ENCODE data around the gene TENT5C. TPM values are rescaled to one million over a fixed set of nuclear protein-coding genes. Genes with fewer than 3 reads are reported as not detected.

The TENT5C gene
- total RNA-seq, 2 donors from 2014 or later, result 17.0 to 20.1 TPM

DNA sequence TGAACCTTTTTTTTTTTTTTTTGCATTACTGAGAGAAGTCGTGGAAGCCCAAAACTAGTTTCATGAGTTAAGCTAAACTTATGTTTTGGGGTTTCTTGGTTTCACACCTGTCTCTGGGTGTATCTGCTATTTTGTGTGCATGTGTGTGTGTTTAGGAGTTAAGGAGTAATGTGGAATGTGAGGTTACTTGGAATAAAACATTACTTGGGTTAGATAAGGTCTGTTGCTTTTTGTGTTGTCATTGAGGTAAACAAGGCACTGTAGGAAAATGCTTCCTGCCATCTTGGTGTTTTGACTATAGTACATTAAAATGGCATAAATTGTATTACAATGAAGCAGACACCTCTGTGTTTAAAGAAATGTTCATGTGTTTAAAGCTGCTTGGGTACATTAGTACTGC, 2.9 kb downstream of the TENT5C start:
- H3K4me1 ChIP-seq, result peaks cover 0 to 70% of the 10 kb centered on the region in 2 donors
- no peaks in the 10 kb centered on the region for H3K9me3 ChIP-seq
- DNase-seq (ENCODE audit: low spot score), result no peak
- H3K36me3 ChIP-seq, result no peaks in the 10 kb centered on the region
- TF ChIP-seq, protein P1, sequence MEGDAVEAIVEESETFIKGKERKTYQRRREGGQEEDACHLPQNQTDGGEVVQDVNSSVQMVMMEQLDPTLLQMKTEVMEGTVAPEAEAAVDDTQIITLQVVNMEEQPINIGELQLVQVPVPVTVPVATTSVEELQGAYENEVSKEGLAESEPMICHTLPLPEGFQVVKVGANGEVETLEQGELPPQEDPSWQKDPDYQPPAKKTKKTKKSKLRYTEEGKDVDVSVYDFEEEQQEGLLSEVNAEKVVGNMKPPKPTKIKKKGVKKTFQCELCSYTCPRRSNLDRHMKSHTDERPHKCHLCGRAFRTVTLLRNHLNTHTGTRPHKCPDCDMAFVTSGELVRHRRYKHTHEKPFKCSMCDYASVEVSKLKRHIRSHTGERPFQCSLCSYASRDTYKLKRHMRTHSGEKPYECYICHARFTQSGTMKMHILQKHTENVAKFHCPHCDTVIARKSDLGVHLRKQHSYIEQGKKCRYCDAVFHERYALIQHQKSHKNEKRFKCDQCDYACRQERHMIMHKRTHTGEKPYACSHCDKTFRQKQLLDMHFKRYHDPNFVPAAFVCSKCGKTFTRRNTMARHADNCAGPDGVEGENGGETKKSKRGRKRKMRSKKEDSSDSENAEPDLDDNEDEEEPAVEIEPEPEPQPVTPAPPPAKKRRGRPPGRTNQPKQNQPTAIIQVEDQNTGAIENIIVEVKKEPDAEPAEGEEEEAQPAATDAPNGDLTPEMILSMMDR (IDR thresholded peaks at IDR 0.05), result no peak
- peak overlapping the region in 1 of 2 donors; percentile 5 for H3K4me3 ChIP-seq
- no peaks in the 10 kb centered on the region for H3K27me3 ChIP-seq
- peak overlapping the region; percentile 84 to 89 for H3K27ac ChIP-seq

GRCh38 chr1:117609471-117609911, 3.6 kb downstream of the TENT5C start:
- H3K27ac ChIP-seq, result peak overlapping the region; percentile 84 to 89
- DNase-seq (ENCODE audit: low spot score), result peak; percentile 72
- H3K27me3 ChIP-seq, result no peaks in the 10 kb centered on the region
- H3K4me3 ChIP-seq, result peak overlapping the region; percentile 5 to 18
- peaks cover 0 to 77% of the 10 kb centered on the region in 2 donors for H3K4me1 ChIP-seq
- TF ChIP-seq, protein P1 (IDR thresholded peaks at IDR 0.05), result no peak
- H3K9me3 ChIP-seq, result no peaks in the 10 kb centered on the region
- H3K36me3 ChIP-seq, result no peaks in the 10 kb centered on the region

GRCh38 chr1:117610036-117610435, 4.2 kb downstream of the TENT5C start:
- H3K27ac ChIP-seq, result peak overlapping the region; percentile 84 to 89
- no peaks in the 10 kb centered on the region for H3K36me3 ChIP-seq
- no peaks in the 10 kb centered on the region for H3K9me3 ChIP-seq
- no peak for DNase-seq (ENCODE audit: low spot score)
- TF ChIP-seq, protein P1 (IDR thresholded peaks at IDR 0.05), result no peak
- H3K4me3 ChIP-seq, result no peak overlapping the region
- H3K27me3 ChIP-seq, result no peaks in the 10 kb centered on the region
- H3K4me1 ChIP-seq, result peaks cover 0 to 80% of the 10 kb centered on the region in 2 donors

- Histone ChIP-seq H3K27me3 (no peaks in the 10 kb centered on the region), H3K27ac (peak overlapping the region; percentile 84 to 89), H3K4me3 (no peak overlapping the region), H3K4me1 (peaks cover 0 to 84% of the 10 kb centered on the region in 2 donors), H3K9me3 (no peaks in the 10 kb centered on the region), H3K36me3 (no peaks in the 10 kb centered on the region)
- TF ChIP-seq, protein P1 (IDR thresholded peaks at IDR 0.05), result no peak
- DNase-seq (ENCODE audit: low spot score), result no peak
Measured at GRCh38 chr1:117611121-117611601, 5.3 kb downstream of the TENT5C start.

- Histone ChIP-seq H3K4me1 (peaks cover 0 to 82% of the 10 kb centered on the region in 2 donors), H3K27me3 (no peaks in the 10 kb centered on the region), H3K27ac (peak overlapping the region; percentile 86 to 89)
Measured at GRCh38 chr1:117611894-117612483, 6.1 kb downstream of the TENT5C start.

More at GRCh38 chr1:117611894-117612483, 6.1 kb downstream of the TENT5C start:
- Histone ChIP-seq H3K36me3 (no peaks in the 10 kb centered on the region), H3K4me3 (no peak overlapping the region), H3K9me3 (no peaks in the 10 kb centered on the region)
- DNase-seq (ENCODE audit: low spot score), result no peak
- TF ChIP-seq, protein P1 (IDR thresholded peaks at IDR 0.05), result no peak

Measured in right atrium auricular region (tissue), 2 donors.